Tibial artery (tissue), 4 donors: ENCODE measurements around the gene AXIN1.
"Not testable (repeated sequence)": the region's sequence is repeated elsewhere in the genome, so short reads cannot be mapped to it uniquely, and the experiment has no call there.

Experiments used
- DNase-seq, 2 donors: peaks; one replicate each; pipeline ENCODE4 v3.0.0-alpha.2; 2019
- H3K27ac ChIP-seq, 2 donors: fragments of 200-600 bp; sonication (generic) in 1 of 2; 1 replicate in 1 of 2; 2 replicates in 1 of 2; pipeline ENCODE4 v1.5.1; 2018 to 2019; ENCODE audit warnings: mild to moderate bottlenecking in 1 of 2
- H3K27me3 ChIP-seq, 2 donors: fragments of 200-600 bp; sonication (generic) in 1 of 2; one replicate each; pipeline versions ENCODE4 v1.5.1 to v1.6.0; 2016 to 2019
- H3K36me3 ChIP-seq, 3 donors: fragments of 200-600 bp; sonication (generic) in 2 of 3; one replicate each; pipeline ENCODE4 v1.5.1; 2016 to 2019; ENCODE audit warnings: mild to moderate bottlenecking in 2 of 3
- H3K4me1 ChIP-seq, 4 donors: fragments of 200-600 bp; sonication (generic) in 2 of 4; 1 replicate in 3 of 4; 2 replicates in 1 of 4; pipeline ENCODE4 v1.5.1; 2016 to 2019
- H3K4me3 ChIP-seq, 2 donors: fragments of 200-600 bp; sonication (generic) in 1 of 2; 1 replicate in 1 of 2; 2 replicates in 1 of 2; pipeline ENCODE4 v1.5.1; 2018 to 2019; ENCODE audit warnings: mild to moderate bottlenecking in 2 of 2
- H3K9me3 ChIP-seq, 3 donors: fragments of 200-600 bp; sonication (generic) in 1 of 3; one replicate each; pipeline ENCODE4 v1.5.1; 2016 to 2019
- intact Hi-C: fragments of 100-400 bp; cut with DNase I; formaldehyde crosslinking; loops from one replicate; pipeline ENCODE4 v1.15.0; 2023; ENCODE audit warnings: low total_unique reads
- TF ChIP-seq, protein P1 (sequence below), 2 experiments: fragments of 200-600 bp in 1 of 2; fragments of 450-650 bp in 1 of 2; IDR thresholded peaks; one replicate each; pipeline ENCODE4 v1.5.1; 2017 to 2019; ENCODE audit warnings: antibody characterized with exemption in 2 of 2, mild to moderate bottlenecking in 1 of 2, moderate library complexity in 1 of 2

The AXIN1 gene

DNA sequence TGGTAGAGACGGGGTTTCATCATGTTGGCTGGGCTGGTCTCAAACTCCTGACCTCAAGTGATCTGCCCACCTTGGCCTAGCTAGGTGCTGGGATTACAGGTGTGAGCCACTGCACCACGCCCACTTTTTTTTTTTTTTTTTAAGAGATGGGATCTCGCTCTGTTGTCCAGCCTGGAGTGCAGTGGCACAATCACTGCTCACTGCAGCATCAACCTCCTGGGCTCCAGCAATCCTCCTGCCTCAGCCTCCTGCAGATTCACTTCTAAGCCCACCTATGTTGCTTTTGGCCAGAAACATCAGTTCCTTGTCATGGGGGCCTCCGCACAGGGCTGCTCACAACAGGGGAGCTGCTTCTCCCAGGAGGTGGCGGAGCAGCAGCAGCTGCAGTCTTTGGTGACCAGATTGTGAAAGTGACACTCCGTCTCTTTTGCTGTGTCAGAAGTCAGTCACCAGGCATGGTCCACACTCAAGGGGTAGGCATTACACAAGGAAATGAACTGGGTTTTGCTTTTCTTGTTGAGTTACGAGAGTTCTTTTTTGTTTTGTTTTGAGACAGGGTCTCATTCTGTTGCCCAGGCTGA is 40.0 kb upstream of the AXIN1 start:
- H3K4me1 ChIP-seq: peaks cover 0 to 17% (median 9%) of the 10 kb centered on the region in 4 donors
- H3K27me3 ChIP-seq: no peaks in the 10 kb centered on the region
- no peaks in the 10 kb centered on the region for H3K9me3 ChIP-seq
- intact Hi-C loops: no loop called here
- DNase-seq: no peak
- no peak overlapping the region for H3K4me3 ChIP-seq
- TF ChIP-seq, protein P1, sequence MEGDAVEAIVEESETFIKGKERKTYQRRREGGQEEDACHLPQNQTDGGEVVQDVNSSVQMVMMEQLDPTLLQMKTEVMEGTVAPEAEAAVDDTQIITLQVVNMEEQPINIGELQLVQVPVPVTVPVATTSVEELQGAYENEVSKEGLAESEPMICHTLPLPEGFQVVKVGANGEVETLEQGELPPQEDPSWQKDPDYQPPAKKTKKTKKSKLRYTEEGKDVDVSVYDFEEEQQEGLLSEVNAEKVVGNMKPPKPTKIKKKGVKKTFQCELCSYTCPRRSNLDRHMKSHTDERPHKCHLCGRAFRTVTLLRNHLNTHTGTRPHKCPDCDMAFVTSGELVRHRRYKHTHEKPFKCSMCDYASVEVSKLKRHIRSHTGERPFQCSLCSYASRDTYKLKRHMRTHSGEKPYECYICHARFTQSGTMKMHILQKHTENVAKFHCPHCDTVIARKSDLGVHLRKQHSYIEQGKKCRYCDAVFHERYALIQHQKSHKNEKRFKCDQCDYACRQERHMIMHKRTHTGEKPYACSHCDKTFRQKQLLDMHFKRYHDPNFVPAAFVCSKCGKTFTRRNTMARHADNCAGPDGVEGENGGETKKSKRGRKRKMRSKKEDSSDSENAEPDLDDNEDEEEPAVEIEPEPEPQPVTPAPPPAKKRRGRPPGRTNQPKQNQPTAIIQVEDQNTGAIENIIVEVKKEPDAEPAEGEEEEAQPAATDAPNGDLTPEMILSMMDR (IDR thresholded peaks at IDR 0.05): no peak
- no peak overlapping the region for H3K27ac ChIP-seq
- H3K36me3 ChIP-seq: no peaks in the 10 kb centered on the region

DNA sequence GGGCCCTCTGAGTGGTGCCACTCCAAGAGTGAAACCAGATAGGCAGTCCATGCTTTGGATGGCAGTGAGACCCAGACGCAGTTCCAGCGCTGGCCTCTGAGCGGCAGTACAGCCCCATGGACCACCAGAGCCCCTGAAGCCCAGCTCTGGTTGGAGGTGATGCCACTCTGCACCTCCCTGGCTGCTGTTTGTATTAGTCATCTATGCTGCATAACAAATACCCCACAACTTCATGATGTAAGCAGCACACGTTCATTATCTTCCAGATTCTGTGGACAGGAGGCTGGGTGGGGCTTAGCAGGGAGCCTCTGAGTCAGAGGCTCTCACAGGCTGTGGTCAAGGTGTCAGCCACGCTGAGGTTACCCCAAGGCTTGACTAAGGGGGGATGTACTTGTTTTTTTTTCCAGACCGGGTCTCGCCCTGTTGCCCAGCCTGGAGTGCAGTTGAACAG is 39.4 kb upstream of the AXIN1 start:
- Histone ChIP-seq H3K27me3 (no peaks in the 10 kb centered on the region), H3K4me1 (peaks cover 0 to 17% (median 7%) of the 10 kb centered on the region in 4 donors), H3K27ac (no peak overlapping the region), H3K9me3 (no peaks in the 10 kb centered on the region), H3K36me3 (no peaks in the 10 kb centered on the region), H3K4me3 (no peak overlapping the region)
- TF ChIP-seq, protein P1 (IDR thresholded peaks at IDR 0.05): peak; percentile 70 to 75
- peak in 1 of 2 donors; percentile 76 for DNase-seq
- intact Hi-C loops: no loop called here

GRCh38 chr16:389352-389751 is 36.8 kb upstream of the AXIN1 start:
- intact Hi-C loops: no loop called here
- Histone ChIP-seq H3K27ac (no peak overlapping the region), H3K4me1 (peaks cover 0 to 10% (median 7%) of the 10 kb centered on the region in 4 donors), H3K36me3 (no peaks in the 10 kb centered on the region), H3K9me3 (no peaks in the 10 kb centered on the region), H3K27me3 (no peaks in the 10 kb centered on the region), H3K4me3 (no peak overlapping the region)
- TF ChIP-seq, protein P1 (IDR thresholded peaks at IDR 0.05): no peak
- DNase-seq: no peak

DNA sequence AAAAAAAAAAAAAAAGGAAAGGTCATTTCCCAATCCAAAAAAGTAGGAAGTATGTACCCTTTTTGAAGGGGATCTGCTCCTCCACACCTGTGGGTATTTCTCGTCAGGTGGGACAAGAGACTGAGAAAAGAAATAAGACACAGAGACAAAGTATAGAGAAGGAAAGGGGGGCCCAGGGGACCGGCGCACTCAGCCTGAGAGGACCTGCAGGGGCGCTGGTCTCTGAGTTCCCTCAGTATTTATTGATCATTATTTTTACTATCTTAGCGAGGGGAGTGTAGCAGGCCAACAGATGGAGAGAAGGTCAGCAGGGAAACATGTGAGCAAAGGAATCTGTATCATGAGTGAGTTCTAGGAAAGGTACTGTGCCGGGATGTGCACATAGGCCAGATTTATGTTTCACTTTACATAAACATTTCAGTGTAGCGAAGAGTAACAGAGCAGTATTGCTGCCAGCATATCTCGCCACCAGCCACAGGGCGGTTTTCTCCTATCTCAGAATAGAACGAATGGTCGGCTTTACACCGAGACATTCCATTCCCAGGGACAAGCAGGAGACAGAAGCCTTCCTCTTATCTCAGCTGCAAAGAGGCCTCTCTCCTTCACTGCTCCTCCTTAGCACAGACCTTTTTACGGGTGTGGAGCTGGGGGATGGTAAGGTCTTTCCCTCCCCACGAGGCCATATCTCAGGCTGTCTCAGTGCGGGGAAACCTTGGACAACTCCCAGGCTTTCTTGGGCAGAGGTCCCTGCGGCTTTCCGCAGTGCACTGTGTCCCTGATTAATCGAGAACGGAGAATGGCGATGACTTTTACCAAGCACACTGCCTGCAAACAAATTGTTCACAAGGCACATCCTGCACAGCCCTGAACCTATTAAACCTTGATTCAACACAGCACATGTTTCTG is 35.5 kb upstream of the AXIN1 start:
- Histone ChIP-seq H3K4me1 (peaks cover 0 to 17% (median 10%) of the 10 kb centered on the region in 4 donors), H3K27ac (peak overlapping the region; percentile 48 to 57), H3K4me3 (peak overlapping the region in 1 of 2 donors; percentile 22)
- H3K27me3 ChIP-seq, H3K36me3 ChIP-seq, DNase-seq, intact Hi-C loops, H3K9me3 ChIP-seq: not testable (repeated sequence)

DNA sequence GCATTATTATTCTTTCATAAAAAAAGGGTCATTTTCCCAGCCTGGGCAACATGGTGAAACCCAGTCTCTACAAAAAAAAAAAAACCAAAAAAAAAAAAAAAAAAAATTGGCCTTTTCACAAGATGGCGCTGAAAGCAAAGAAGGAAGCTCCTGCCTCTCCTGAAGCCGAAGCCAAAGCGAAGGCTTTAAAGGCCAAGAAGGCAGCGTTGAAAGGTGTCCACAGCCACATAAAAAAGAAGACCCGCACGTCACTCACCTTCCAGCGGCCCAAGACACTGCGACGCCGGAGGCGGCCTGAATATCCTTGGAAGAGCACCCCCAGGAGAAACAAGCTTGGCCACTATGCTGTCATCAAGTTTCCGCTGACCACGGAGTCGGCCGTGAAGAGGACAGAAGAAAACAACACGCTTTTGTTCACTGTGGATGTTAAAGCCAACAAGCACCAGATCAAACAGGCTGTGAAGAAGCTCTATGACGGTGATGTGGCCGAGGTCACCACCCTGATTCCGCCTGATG is 34.2 kb upstream of the AXIN1 start:
- H3K4me1 ChIP-seq: peaks cover 0 to 24% (median 16%) of the 10 kb centered on the region in 4 donors
- H3K27ac ChIP-seq: no peak overlapping the region
- no peak for DNase-seq
- intact Hi-C loops: no loop called here
- no peaks in the 10 kb centered on the region for H3K27me3 ChIP-seq
- no peaks in the 10 kb centered on the region for H3K9me3 ChIP-seq
- no peak overlapping the region for H3K4me3 ChIP-seq
- H3K36me3 ChIP-seq: no peaks in the 10 kb centered on the region
- TF ChIP-seq, protein P1 (IDR thresholded peaks at IDR 0.05): no peak
